Activated CD4-positive, alpha-beta T cell treated with anti-CD3 and anti-CD28 coated beads for 1 hour (primary cell): ENCODE results near the gene JOSD1.
A peak's percentile ranks its signal among the peaks of the same experiment; 100 is the strongest.

Experiments
- DNase-seq: peaks from one replicate; pipeline ENCODE4 v3.0.0-alpha.2; 2020

The JOSD1 gene

GRCh38 chr22:38700789-38701628, at the start of gene JOSD1:
Gene JOSD1 (minus strand): TSS chr22:38700943. CDS start chr22:38699987, 956 bp downstream.
- peak; percentile 98 for DNase-seq

- DNase-seq = no peak
These were observed 49.4 kb upstream of the JOSD1 start for GRCh38 chr22:38750104-38750503.

GRCh38 chr22:38748487-38749136, 47.9 kb upstream of the JOSD1 start:
- DNase-seq = no peak

GRCh38 chr22:38745676-38746460, 45.1 kb upstream of the JOSD1 start:
- DNase-seq = no peak

GRCh38 chr22:38744981-38745380, 44.2 kb upstream of the JOSD1 start:
- no peak for DNase-seq

- DNase-seq = no peak
These were observed 41.6 kb upstream of the JOSD1 start for GRCh38 chr22:38742176-38742942.

- DNase-seq = no peak
These were observed 40.8 kb upstream of the JOSD1 start for GRCh38 chr22:38741576-38741975.

GRCh38 chr22:38741166-38741565, 40.4 kb upstream of the JOSD1 start:
- DNase-seq = no peak

GRCh38 chr22:38740754-38741153, 40.0 kb upstream of the JOSD1 start:
- no peak for DNase-seq

- DNase-seq = no peak
These were observed 39.5 kb upstream of the JOSD1 start for GRCh38 chr22:38740116-38740723.

GRCh38 chr22:38739300-38740055, 38.7 kb upstream of the JOSD1 start:
- DNase-seq = no peak

- no peak for DNase-seq
These were observed 37.8 kb upstream of the JOSD1 start for GRCh38 chr22:38738475-38739070.

- DNase-seq = no peak
These were observed 36.7 kb upstream of the JOSD1 start for GRCh38 chr22:38737302-38738060.

- DNase-seq = no peak
These were observed 35.5 kb upstream of the JOSD1 start for GRCh38 chr22:38736257-38736570.

- no peak for DNase-seq
These were observed 34.9 kb upstream of the JOSD1 start for GRCh38 chr22:38735465-38736256.

GRCh38 chr22:38735126-38735464, 34.4 kb upstream of the JOSD1 start:
- DNase-seq = no peak

- no peak for DNase-seq
These were observed 33.8 kb upstream of the JOSD1 start for GRCh38 chr22:38734421-38735100.

GRCh38 chr22:38733724-38734381, 33.1 kb upstream of the JOSD1 start:
- no peak for DNase-seq

GRCh38 chr22:38733329-38733723, 32.6 kb upstream of the JOSD1 start:
- no peak for DNase-seq
